ENCODE measurements around the gene CFAP74.

The CFAP74 gene

GRCh38 chr1:2031546-2032540, 28.3 kb upstream of the CFAP74 start:
- TF ChIP-seq CREB1 (IDR thresholded peaks at IDR 0.05; ENCODE audit: low read depth) = no peak
- TF ChIP-seq ZBTB7A (IDR thresholded peaks at IDR 0.05; ENCODE audit: low read depth) = no peak
- TF ChIP-seq YY1 (IDR thresholded peaks at IDR 0.05; ENCODE audit: low read depth) = no peak
- TF ChIP-seq REST (IDR thresholded peaks at IDR 0.05; ENCODE audit: low read depth) = no peak
- TF ChIP-seq, protein P1, sequence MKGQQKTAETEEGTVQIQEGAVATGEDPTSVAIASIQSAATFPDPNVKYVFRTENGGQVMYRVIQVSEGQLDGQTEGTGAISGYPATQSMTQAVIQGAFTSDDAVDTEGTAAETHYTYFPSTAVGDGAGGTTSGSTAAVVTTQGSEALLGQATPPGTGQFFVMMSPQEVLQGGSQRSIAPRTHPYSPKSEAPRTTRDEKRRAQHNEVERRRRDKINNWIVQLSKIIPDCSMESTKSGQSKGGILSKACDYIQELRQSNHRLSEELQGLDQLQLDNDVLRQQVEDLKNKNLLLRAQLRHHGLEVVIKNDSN (IDR thresholded peaks at IDR 0.05) = no peak
- TF ChIP-seq, protein P2, sequence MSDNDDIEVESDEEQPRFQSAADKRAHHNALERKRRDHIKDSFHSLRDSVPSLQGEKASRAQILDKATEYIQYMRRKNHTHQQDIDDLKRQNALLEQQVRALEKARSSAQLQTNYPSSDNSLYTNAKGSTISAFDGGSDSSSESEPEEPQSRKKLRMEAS (IDR thresholded peaks at IDR 0.05) = no peak
- no peak for TF ChIP-seq RAD21 (IDR thresholded peaks at IDR 0.05; ENCODE audit: low read depth)
- no peak for TF ChIP-seq TEAD4 (IDR thresholded peaks at IDR 0.05)
- TF ChIP-seq TCF12 (IDR thresholded peaks at IDR 0.05; ENCODE audit: low read depth) = no peak
- no peak for TF ChIP-seq CEBPB (IDR thresholded peaks at IDR 0.05)
- no peak for TF ChIP-seq NFIC (IDR thresholded peaks at IDR 0.05)
- no peak for TF ChIP-seq EGR1 (IDR thresholded peaks at IDR 0.05)
- no peak for TF ChIP-seq TAF1 (IDR thresholded peaks at IDR 0.05; ENCODE audit: low read depth)
- TF ChIP-seq FOXM1 (IDR thresholded peaks at IDR 0.05; ENCODE audit: borderline replicate concordance, low read depth) = no peak
- no peak for TF ChIP-seq EP300 (IDR thresholded peaks at IDR 0.05; ENCODE audit: borderline replicate concordance)

DNA sequence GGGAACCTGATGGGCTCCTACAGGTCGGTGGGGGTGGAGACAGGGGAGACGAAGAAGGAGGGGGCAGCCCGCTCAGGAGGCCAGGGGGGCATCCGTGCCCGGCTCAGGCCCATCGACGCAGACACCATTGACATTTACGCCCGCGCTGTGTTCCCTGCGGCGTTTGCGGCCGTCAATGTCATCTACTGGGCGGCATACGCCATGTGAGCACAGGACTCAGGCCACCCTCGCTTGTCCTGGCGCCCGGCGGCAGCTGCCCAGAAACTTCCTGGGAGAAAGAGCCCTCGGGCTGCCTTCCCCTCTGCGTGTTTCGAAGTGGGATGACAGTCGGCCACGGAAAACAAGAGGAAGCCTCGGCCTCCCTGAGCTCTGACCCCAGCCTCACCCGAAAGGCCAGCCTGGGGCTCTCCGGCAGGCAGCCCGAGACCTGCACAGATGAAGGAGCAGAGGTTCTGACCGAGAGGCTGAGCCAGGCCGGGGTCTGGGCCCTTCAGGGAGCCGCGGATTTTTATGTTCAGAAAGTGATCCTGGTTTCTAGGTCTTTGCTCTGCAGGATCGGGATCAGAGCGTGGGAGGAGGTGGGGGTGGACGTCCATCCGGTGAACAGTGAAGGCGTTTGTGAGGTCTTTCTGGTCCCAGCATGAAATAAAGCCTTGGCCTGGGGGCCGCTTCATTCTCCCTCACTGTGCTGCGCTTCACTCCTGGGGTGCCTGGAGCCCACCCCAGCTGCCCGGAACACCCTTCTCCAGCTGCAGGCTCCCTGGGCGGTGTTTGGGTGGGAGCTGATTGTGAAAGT, 26.7 kb upstream of the CFAP74 start:
- TF ChIP-seq EP300 (IDR thresholded peaks at IDR 0.05; ENCODE audit: borderline replicate concordance) (no peak), ZBTB7A (IDR thresholded peaks at IDR 0.05; ENCODE audit: low read depth) (no peak), CEBPB (IDR thresholded peaks at IDR 0.05) (no peak), CREB1 (IDR thresholded peaks at IDR 0.05; ENCODE audit: low read depth) (no peak), RAD21 (IDR thresholded peaks at IDR 0.05; ENCODE audit: low read depth) (no peak), TAF1 (IDR thresholded peaks at IDR 0.05; ENCODE audit: low read depth) (no peak), YY1 (IDR thresholded peaks at IDR 0.05; ENCODE audit: low read depth) (no peak), REST (IDR thresholded peaks at IDR 0.05; ENCODE audit: low read depth) (no peak), FOXM1 (IDR thresholded peaks at IDR 0.05; ENCODE audit: borderline replicate concordance, low read depth) (no peak), EGR1 (IDR thresholded peaks at IDR 0.05) (no peak)
- TF ChIP-seq, protein P2 (IDR thresholded peaks at IDR 0.05) = no peak
- TF ChIP-seq, protein P1 (IDR thresholded peaks at IDR 0.05) = no peak

DNA sequence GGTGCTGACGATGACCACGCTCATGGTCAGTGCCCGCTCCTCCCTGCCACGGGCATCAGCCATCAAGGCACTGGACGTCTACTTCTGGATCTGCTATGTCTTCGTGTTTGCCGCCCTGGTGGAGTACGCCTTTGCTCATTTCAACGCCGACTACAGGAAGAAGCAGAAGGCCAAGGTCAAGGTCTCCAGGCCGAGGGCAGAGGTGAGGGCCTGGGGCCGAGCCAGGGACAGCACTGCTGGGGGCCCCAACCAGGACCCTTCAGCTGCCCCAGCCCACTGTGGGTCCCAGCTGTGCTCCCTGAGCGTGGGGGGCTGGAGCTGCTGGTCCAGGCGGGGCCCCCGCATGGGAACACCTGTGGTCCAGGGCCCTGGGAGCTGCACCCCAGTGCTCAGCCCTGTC, 26.0 kb upstream of the CFAP74 start:
- TF ChIP-seq EGR1 (IDR thresholded peaks at IDR 0.05) (no peak), TCF12 (IDR thresholded peaks at IDR 0.05; ENCODE audit: low read depth) (no peak), REST (IDR thresholded peaks at IDR 0.05; ENCODE audit: low read depth) (no peak), ZBTB7A (IDR thresholded peaks at IDR 0.05; ENCODE audit: low read depth) (no peak), FOXM1 (IDR thresholded peaks at IDR 0.05; ENCODE audit: borderline replicate concordance, low read depth) (no peak), EP300 (IDR thresholded peaks at IDR 0.05; ENCODE audit: borderline replicate concordance) (no peak), YY1 (IDR thresholded peaks at IDR 0.05; ENCODE audit: low read depth) (no peak), NFIC (IDR thresholded peaks at IDR 0.05) (no peak), CEBPB (IDR thresholded peaks at IDR 0.05) (no peak)
